Activated CD4-positive, alpha-beta T cell treated with anti-CD3 and anti-CD28 coated beads, Interleukin-2, amount 50 U/mL, for 4 hours (primary cell): ENCODE measurements around the gene FIGNL1.
"Not testable (repeated sequence)": the region's sequence is repeated elsewhere in the genome, so short reads cannot be mapped to it uniquely, and the experiment has no call there.

Experiments used
- DNase-seq, 2 experiments: peaks; one replicate each; pipeline ENCODE4 v3.0.0-alpha.2; 2020

Gene FIGNL1

GRCh38 chr7:50470250-50471163, 20.4 kb upstream of the FIGNL1 start:
- DNase-seq: no peak

- no peak for DNase-seq
Measured at GRCh38 chr7:50469181-50469580, 19.0 kb upstream of the FIGNL1 start.

- DNase-seq: peak; percentile 74 to 76
Measured at GRCh38 chr7:50467817-50468610, 17.9 kb upstream of the FIGNL1 start.

GRCh38 chr7:50466815-50467585, 16.9 kb upstream of the FIGNL1 start:
- no peak for DNase-seq

GRCh38 chr7:50463035-50463434, 12.9 kb upstream of the FIGNL1 start:
- DNase-seq: no peak

- no peak for DNase-seq
Measured at GRCh38 chr7:50462361-50462760, 12.2 kb upstream of the FIGNL1 start.

GRCh38 chr7:50461695-50462094, 11.5 kb upstream of the FIGNL1 start:
- DNase-seq: no peak

GRCh38 chr7:50459183-50459582, 9.0 kb upstream of the FIGNL1 start:
- not testable (repeated sequence) for DNase-seq

- DNase-seq: not testable (repeated sequence)
Measured at GRCh38 chr7:50458651-50459050, 8.5 kb upstream of the FIGNL1 start.

GRCh38 chr7:50456371-50457123, 6.4 kb upstream of the FIGNL1 start:
- DNase-seq: no peak

GRCh38 chr7:50455658-50456057, 5.5 kb upstream of the FIGNL1 start:
- DNase-seq: no peak

- no peak for DNase-seq
Measured at GRCh38 chr7:50454968-50455367, 4.8 kb upstream of the FIGNL1 start.

- peak; percentile 13 to 25 for DNase-seq
Measured at GRCh38 chr7:50450590-50451032, 461 bp upstream of the FIGNL1 start.

GRCh38 chr7:50449501-50449880, 659 bp downstream of the FIGNL1 start:
- no peak for DNase-seq

- DNase-seq: no peak
Measured at GRCh38 chr7:50448823-50449222, 1.3 kb downstream of the FIGNL1 start.

- DNase-seq: no peak
Measured at GRCh38 chr7:50446542-50446960, 3.6 kb downstream of the FIGNL1 start.

- no peak for DNase-seq
Measured at GRCh38 chr7:50436133-50436806, 13.9 kb downstream of the FIGNL1 start.

- DNase-seq: no peak
Measured at GRCh38 chr7:50431722-50432305, 18.3 kb downstream of the FIGNL1 start.

- DNase-seq: no peak
Measured at GRCh38 chr7:50431316-50431715, 18.8 kb downstream of the FIGNL1 start.

GRCh38 chr7:50428911-50429310, 21.2 kb downstream of the FIGNL1 start:
- DNase-seq: no peak

GRCh38 chr7:50427518-50427917, 22.6 kb downstream of the FIGNL1 start:
- no peak for DNase-seq
